ENCODE results near the gene CHST9. TPM values are rescaled to one million over a fixed set of nuclear protein-coding genes. Genes with fewer than 3 reads are reported as not detected.

Gene CHST9
- total RNA-seq, 1 donor from 2014 or later, result 0.21 TPM

GRCh38 chr18:26901020-26901419, 284.1 kb downstream of the CHST9 start:
- intact Hi-C loops (cut with DNase I), result no loop called here
- Histone ChIP-seq H3K4me1 (no peaks in the 10 kb centered on the region), H3K27me3 (no peaks in the 10 kb centered on the region), H3K9me3 (no peaks in the 10 kb centered on the region), H3K36me3 (no peaks in the 10 kb centered on the region), H3K27ac (no peak overlapping the region), H3K4me3 (no peak overlapping the region)
- TF ChIP-seq CTCF (IDR thresholded peaks at IDR 0.05), result no peak
- DNase-seq (ENCODE audit: low spot score in 2 of 2), result no peak

GRCh38 chr18:26894426-26894825, 290.7 kb downstream of the CHST9 start:
- Histone ChIP-seq H3K27me3 (no peaks in the 10 kb centered on the region), H3K4me3 (no peak overlapping the region), H3K27ac (no peak overlapping the region), H3K9me3 (no peaks in the 10 kb centered on the region), H3K4me1 (no peaks in the 10 kb centered on the region), H3K36me3 (no peaks in the 10 kb centered on the region)
- intact Hi-C loops (cut with DNase I), result no loop called here
- TF ChIP-seq CTCF (IDR thresholded peaks at IDR 0.05), result no peak
- DNase-seq (ENCODE audit: low spot score in 2 of 2), result no peak

GRCh38 chr18:26893996-26894395, 291.1 kb downstream of the CHST9 start:
- H3K27me3 ChIP-seq, result no peaks in the 10 kb centered on the region

GRCh38 chr18:26888259-26888658, 296.8 kb downstream of the CHST9 start:
- DNase-seq (ENCODE audit: low spot score in 2 of 2), result no peak
- no peaks in the 10 kb centered on the region for H3K4me1 ChIP-seq
- H3K9me3 ChIP-seq, result no peaks in the 10 kb centered on the region
- no peak overlapping the region for H3K4me3 ChIP-seq
- no peak overlapping the region for H3K27ac ChIP-seq
- no peak for TF ChIP-seq CTCF (IDR thresholded peaks at IDR 0.05)
- intact Hi-C loops (cut with DNase I), result no loop called here
- no peaks in the 10 kb centered on the region for H3K27me3 ChIP-seq
- no peaks in the 10 kb centered on the region for H3K36me3 ChIP-seq

More at GRCh38 chr18:26893996-26894395, 291.1 kb downstream of the CHST9 start:
- Histone ChIP-seq H3K27ac (no peak overlapping the region), H3K36me3 (no peaks in the 10 kb centered on the region), H3K9me3 (no peaks in the 10 kb centered on the region), H3K4me1 (no peaks in the 10 kb centered on the region), H3K4me3 (no peak overlapping the region)
- intact Hi-C loops (cut with DNase I), result no loop called here
- DNase-seq (ENCODE audit: low spot score in 2 of 2), result no peak
- no peak for TF ChIP-seq CTCF (IDR thresholded peaks at IDR 0.05)

GRCh38 chr18:26875040-26875654, 310.0 kb downstream of the CHST9 start:
- H3K4me1 ChIP-seq, result no peaks in the 10 kb centered on the region
- H3K27me3 ChIP-seq, result no peaks in the 10 kb centered on the region
- DNase-seq (ENCODE audit: low spot score in 2 of 2), result no peak
- H3K27ac ChIP-seq, result no peak overlapping the region
- no peak overlapping the region for H3K4me3 ChIP-seq
- no peaks in the 10 kb centered on the region for H3K36me3 ChIP-seq
- no peak for TF ChIP-seq CTCF (IDR thresholded peaks at IDR 0.05)
- no peaks in the 10 kb centered on the region for H3K9me3 ChIP-seq
- intact Hi-C loops (cut with DNase I), result loop anchor here (10.0 kb wide), 1 partner anchor 60 kb away; no protein-coding TSS in a partner anchor

GRCh38 chr18:26874283-26874682, 310.8 kb downstream of the CHST9 start:
- H3K4me1 ChIP-seq, result no peaks in the 10 kb centered on the region
- no peaks in the 10 kb centered on the region for H3K36me3 ChIP-seq
- TF ChIP-seq CTCF (IDR thresholded peaks at IDR 0.05), result no peak
- H3K4me3 ChIP-seq, result no peak overlapping the region
- no peaks in the 10 kb centered on the region for H3K9me3 ChIP-seq
- DNase-seq (ENCODE audit: low spot score in 2 of 2), result no peak
- H3K27ac ChIP-seq, result no peak overlapping the region
- no peaks in the 10 kb centered on the region for H3K27me3 ChIP-seq
- intact Hi-C loops (cut with DNase I), result loop anchor here (10.0 kb wide), 1 partner anchor 61 kb away; no protein-coding TSS in a partner anchor
